CD4-positive, alpha-beta T cell treated with Interleukin-10 for 1 hour (primary cell): Measurements from ENCODE around the gene MVB12B.
"Not testable (repeated sequence)": the region's sequence is repeated elsewhere in the genome, so short reads cannot be mapped to it uniquely, and the experiment has no call there.

ENCODE experiments used
- DNase-seq: peaks from one replicate; pipeline ENCODE4 v3.0.0-alpha.2; 2020

Gene MVB12B

DNA sequence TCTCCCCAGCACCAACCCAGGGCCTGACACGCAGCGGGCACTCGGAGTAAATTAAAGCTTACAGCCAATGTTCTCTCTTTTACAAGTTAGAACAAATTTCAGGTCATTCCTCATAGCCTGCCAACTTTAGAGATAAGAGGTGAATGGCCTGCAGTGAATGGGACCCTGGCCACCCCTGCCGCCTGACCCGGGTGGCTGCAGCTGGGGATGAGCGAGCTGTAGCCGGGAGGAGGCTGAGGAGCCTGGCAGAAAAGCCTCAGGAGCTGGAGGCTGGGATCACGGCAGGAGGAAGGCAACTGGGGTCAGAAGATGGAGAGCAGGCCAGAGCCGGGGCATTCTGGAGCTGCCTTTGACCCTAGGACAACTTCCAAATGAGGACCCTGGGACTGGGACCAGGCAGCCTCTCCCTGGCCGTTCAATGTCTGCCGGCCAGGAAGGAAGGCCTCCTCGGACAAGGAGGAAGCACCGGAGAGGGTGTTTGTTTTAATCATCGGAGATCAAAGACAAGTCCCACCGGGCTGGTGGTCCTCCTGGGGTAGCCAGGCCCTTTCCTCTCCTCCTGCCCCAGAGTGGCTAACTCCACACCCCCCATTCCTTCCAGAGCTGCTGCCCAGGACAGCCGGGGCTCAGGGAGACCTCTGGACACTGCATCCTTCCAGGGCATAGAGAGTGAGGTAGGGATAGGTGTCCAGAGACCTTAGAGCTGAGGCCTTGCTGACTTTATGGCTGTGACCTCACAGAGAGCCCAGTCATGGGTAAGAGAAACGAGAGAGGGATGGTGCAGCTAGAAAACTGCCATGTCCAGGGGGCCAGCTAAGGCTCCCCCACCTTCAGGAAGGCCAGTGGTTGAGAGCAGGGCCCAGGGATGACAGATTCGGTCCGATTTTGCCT is 199.8 kb downstream of the MVB12B start:
- no peak for DNase-seq

DNA sequence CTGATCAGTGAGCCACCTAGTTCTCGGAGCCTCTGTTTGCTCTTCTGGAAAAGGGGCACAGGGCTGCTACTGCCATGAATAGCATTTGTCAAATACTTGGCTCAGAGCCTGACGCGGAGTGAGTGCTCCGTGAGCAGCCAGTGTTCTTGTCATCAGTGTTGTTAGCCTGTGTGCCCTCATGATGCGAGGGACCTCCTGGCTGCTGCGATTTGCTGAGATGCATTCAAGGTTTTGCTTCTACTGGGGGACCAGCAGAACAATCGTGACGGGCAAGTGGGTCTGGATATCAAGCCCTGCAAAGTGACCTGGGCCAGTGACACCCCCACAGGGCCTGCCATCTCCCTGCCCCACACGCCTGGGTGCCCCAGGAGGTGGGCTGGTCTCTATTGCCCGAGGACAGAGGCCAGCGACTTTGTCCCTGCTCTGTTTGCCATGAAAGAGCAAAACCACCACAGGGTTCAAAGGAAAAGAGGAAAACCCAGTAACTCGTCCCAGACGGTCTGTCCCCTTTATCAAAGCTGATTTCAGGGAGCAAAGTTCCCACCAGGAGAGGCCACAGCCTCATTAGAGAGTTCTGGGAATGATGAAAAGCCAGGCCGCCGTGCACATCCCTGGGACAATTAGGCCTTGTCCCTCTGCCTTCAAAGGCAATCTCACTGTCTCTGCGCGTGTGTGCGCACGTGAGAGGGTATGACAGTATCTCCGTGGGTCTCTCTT is 200.6 kb downstream of the MVB12B start:
- DNase-seq = no peak

DNA sequence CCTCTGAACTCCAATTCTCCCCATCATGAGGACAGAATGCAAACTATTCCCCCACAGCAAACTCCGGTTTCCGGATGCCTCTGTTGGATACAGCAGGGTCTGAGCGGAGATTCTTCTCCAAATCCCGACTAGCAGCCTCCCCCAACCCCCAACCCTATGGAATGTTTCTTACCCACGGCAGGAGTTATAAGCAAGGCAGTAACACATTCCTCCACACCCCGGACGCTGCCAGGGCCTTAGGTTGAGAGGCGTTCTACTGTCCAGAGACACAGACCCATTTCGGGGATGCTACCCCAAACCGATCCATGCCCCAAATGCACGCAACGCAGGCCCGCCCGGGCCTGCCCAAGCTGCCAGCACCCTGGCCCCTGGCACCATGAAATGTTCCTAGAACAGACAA is 201.5 kb downstream of the MVB12B start:
- no peak for DNase-seq

DNA sequence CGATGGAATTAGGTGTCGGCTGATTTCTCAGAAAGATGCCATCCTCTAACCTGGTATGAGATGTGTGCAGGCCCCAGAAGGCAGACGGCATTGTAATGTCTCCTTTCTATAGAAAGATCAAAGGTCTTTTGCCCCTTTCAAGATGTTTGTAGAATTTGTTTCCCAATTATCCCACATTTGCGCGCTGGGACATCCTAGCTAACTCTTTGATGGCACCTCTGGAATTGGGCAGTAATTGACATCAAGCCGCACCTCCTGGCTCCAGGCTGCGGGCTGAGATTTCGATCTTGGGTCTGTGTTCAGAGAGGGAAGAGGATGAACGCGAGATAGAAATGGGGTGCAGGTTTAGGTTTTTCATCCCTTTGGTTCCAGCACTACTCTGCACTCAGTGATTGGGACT is 202.3 kb downstream of the MVB12B start:
- DNase-seq = no peak

DNA sequence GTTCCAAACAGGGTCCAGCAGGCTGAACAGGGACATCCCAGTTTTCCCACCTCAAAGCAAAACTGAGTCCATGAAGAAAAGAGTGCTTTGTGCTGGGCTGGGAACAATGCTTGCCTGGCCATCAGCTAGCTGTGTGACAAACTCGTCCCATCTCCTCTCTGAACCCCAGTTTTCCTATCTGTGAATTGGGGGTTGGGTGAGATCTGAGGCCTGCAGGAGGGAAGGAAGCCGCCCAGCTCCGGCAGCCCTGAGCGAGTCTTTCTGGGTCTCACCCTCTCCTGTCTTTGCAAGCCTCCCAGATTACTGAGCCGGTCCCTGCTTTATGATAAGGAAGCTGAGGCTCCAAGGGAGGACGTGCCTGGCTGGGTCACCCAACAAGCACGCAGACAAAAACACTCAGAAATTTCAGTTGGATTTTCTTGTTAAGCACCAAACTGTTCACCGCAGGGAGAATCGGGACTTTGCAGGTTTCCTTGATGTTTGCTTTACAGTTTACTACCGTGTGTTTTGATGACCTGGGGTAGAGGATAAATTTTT is 204.5 kb downstream of the MVB12B start:
- DNase-seq = no peak

DNA sequence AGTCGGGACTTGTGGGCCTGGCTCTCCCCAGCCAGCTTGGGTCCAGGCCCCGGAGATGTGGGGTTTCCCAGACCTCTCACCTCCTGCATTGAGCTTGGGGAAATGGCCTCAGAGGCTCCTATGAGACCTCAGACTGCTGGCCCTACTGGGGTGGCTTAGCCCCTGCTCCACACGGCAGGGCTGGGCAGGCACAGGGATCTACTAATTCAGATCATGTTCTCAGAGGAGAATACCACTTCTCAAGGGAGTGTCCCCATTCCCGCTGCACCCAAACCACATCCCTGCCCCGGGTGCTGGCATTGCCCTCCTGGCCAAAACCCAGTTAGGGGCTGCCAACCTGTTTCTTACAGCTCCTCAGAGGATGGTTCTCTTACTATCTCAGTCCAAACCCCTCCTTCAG is 205.0 kb downstream of the MVB12B start:
- no peak for DNase-seq

DNA sequence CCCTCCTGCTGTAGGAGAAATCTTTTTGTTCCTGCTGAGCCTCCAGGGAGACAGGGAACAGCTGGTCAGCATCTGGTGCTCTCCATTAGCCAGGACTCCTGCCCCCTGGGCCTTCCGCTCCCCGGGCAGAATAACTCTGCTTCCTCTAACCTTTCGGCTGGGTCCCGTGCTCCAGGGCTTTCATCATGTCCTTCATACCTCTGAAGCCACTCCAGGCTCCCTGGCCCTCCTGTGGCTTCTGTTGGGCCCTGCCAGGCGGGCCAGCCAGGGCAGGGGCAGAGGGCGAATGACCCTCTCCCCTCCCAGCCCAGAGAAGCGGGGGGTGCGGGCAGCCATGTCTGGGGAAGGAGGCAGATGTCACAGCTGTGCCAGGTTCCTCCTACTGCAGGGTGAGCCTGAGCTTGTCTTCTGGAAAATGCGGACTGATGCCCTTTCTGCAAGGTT is 205.4 kb downstream of the MVB12B start:
- no peak for DNase-seq

DNA sequence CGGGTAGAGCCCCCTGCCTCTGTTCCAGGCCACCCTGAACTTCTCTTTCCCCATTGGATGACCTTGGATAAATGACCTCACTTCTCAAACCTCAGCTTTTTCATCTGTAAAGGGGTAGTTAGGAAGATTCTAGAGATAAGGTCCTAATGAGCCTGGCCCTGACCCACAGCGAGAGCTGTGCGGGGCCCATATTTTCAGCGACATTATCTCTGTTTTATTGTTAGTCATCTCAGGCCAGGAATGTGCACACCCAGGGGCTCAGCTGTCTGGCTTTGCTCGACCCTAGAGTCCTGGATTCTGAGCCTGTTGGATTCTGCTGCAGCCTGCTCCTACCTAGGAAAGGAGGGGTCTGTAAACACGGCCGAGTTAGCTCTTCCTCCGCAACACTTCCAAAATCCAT is 205.9 kb downstream of the MVB12B start:
- DNase-seq = no peak

DNA sequence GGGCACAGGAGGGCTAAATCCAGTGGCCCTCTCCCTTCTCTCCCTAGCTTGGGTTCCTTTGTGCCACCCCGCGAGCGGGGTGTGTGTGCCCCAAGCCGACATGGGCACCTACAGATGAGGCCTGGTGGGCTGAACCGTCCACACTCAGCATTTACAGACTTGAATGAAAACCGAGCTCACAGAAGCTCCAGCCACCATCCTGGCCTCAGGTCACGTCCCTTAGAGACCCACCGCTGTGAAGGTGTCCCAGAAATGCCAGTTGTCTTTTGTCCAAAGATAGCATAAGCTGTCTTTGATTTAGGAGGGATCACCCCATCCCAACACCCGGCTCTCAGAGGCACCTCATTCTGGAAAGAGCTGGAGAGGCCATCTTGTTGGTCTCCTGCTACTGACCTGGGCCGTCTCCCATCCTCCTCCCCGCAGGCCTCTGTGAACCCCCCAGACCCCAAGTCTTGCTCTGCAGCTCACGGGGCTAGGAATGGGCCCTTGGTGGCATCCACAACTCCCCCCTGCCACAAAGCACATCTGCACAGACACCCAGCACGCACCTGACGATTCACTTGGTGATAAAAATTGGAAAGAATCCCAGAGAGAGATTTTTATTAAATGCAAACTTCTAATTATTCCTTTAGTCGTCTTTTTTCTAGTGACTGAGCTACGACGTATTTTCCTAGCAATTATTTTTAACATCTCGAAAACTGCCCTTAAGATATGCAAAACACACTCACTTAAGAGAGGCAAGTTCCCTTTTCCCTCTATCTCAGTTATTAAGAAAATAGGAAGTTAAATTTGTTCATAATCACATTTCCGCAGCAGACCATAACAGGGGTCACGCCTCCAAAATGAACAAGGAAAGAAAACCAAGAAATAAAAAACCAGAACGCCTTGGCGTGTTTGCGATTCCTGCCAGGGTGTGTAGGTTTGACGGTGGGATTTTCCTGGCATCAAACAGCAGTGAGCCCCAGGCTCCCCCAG is 206.6 kb downstream of the MVB12B start:
- no peak for DNase-seq

DNA sequence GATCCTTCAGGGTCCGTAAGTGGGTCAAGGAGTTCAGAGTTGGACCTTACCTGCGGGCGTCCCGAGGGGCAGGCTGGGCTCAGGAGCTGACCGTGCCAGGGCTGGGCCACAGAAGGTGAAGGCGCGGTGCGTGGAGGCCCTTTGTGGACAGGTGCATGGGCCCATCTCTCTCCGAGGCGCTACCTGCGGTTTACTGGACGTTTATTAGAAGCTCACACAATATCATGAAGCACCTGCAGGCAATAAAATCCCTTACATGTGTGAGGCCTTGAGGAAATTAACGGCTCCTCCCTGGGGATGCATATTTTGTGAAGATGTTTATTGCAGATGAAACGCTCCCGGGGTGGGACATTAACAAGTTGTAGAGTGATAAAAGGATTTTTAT is 207.3 kb downstream of the MVB12B start:
- no peak for DNase-seq

DNA sequence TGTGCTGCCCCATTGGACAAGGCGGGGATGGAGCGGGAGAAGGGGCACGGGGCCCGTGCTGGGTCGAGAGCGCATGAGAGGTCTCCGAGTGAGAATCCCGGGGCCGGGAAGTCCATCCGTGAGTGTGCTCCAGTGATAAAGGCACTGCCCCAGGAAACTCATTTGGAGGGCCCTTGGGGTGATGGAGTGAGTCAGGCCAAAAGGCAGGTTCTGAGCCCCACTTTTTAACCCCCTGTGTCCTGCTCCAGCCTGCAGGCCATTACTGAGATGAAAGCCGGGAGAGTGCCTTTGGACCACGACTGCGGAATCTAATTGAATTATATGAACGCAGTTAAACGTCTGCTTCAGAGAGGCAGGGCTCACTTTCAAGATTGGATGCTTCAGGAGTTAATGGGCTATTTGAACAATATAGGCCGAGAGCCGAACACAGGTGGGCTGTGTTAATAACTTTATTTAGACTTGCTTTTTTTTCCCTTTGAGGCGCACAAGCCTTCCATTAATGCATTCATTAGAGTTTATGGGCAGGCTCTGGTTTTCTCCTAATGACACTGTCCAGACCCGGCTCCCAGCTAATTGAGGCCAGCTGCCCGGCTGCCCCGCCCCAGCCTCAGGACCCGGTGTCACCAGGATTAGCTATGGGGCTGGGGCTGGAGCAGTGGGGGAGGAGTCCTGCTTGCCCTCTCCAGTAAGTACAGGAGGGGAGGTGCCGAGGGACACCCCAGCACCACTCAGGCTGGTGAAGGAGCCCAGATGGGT is 208.0 kb downstream of the MVB12B start:
- DNase-seq = no peak

DNA sequence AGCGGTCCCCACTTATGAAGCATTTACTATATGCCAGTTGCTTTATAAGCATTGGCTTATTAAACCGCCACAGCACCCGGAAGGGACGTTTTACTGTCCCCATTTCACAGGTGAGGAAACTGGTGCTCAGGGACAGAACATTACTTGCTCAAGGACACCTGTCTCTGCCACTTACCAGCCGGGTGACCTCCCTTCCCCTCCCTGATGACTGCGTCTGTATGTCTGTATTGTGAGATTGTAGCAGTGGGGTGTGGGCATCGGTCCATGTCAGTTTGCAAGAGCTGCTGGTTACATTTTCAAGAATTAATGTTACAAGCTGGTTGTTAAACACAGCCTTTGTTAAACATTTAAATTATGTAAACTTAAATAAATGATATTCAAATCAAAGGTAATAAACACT is 209.5 kb downstream of the MVB12B start:
- DNase-seq = no peak

DNA sequence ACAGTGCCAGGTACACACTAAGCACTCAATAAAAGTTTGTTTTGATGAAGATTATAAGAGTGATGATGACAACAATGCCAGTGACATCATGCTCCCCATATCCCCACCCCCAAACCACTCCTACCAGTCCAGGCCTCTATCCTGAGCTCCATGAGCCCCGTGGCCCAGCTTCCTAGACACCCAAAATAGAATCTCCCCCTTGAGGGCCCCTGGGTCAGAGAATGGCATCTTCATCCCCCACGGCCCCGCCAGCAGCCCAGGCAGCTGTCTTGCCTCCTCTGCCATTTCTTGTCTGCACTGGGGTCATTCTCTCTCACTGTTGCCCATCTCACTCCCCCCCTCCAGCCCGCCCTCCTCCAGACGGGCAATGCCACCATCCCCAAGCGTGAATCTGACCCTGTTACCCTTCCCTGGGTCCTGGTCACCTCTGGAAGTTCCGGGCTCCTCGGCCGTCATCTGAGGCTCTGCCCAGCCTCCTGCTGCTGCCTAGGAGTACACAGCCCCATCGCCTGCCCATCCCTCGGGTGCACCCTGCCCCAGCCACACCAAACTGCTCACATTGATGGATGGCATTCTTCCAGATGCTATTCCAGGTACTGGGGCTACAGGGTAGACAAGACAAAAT is 210.3 kb downstream of the MVB12B start:
- DNase-seq = no peak

DNA sequence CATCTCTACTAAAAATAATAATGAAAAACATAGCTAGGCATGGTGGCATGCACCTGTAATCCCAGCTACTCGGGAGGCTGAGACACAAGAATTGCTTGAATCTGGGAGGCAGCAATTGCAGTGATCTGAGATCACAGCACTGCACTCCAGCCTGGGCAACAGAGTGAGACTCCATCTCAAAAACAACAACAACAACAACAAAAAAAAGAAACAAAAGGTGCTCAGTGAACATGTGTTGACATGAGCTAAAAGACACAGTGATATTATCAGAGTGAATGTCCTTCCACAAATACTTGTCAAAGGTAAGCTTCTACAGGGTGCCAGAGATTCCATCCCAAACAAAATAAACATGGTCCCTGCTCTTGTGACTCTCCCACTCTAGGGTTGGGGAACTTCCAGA is 211.9 kb downstream of the MVB12B start:
- DNase-seq = no peak

DNA sequence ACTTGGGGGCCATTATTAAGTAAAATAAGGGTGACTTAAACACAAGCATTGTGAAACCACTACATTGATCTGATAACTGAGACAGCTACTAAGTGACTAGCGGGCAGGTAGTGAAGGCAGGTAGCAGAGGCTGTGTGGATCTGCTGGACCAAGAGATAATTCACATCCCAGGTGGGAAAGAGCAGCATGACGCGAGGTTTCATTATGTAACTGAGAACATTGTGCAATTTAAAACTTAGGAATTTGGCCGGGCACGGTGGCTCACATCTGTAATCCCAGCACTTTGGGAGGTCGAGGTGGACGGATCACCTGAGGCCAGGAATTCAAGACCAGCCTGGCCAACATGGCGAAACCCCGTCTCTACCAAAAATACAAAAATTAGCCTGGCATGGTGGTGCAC is 213.8 kb downstream of the MVB12B start:
- DNase-seq = not testable (repeated sequence)

DNA sequence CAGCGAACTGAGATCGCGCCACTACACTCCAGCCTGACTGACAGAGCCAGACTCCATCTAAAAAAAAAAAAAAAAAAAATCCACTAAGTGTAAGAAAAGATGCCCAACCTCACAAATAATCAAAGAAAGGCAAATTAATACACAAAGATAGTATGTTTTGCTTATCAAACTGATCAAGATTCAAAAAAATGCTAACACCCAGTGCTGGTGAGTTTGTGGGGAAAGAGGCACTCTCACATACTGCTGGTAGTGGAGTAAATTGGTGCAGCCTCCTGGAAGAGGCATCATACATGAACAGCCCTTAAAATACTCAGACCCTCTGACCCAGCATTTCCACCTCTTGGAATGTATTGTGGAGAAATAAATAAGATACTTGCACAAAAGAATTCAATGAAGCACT is 216.9 kb downstream of the MVB12B start:
- DNase-seq = no peak

DNA sequence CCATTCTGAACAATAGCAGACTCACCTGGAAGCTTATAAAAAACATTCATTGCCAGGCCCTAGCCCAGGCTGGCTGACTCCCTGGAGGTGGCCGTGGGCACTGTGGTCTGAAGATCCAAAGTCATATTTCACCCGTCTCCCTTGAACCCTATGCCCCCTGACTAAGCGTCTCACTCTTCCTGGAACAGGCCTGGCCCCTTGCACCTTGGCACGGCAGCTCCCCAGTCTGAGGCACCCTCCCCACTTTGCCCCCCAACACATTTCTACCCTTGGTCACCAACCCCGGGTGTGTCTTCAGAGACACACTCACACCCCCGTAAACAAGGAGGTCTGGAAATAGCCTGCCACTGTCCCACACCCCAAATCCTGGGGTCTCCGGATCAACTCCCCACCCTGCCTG is 218.5 kb downstream of the MVB12B start:
- no peak for DNase-seq

DNA sequence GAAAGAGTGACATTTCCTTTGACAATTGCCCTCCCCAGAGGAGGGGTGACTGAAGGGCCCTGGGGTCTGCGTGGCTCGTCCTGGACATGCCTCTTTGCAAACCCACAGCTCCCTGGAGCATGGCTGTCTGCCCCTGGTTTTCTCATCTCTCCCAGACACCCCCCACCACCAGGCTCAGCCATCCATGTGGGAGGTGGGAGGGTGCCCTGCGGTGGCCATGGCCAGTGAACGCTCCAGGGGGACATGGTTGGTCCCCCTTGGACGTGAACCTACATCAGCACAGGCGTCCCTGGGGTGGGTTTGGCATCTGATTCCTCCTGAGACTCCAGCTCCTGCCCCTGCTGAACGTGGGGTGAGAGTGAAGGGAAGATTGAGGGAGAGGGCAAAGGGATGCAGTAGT is 219.4 kb downstream of the MVB12B start:
- no peak for DNase-seq

DNA sequence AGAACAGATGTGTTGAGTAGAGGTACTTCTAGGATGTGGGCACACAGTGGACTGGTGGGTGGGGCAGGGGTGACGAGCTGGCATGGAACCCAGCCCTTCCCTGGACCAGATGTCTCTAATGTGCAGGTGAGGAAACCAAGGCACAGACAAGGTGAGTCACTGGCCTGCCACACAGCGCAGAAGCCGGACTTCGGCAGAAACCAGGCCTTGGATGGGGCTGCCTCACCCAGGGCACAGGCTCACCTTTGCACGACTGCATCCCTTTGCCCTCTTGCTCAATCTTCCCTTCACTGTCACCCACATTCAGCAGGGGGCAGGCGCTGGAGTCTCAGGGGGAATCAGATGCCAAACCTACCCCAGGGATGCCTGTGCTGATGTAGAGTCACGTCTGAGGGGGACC is 221.7 kb downstream of the MVB12B start:
- no peak for DNase-seq

DNA sequence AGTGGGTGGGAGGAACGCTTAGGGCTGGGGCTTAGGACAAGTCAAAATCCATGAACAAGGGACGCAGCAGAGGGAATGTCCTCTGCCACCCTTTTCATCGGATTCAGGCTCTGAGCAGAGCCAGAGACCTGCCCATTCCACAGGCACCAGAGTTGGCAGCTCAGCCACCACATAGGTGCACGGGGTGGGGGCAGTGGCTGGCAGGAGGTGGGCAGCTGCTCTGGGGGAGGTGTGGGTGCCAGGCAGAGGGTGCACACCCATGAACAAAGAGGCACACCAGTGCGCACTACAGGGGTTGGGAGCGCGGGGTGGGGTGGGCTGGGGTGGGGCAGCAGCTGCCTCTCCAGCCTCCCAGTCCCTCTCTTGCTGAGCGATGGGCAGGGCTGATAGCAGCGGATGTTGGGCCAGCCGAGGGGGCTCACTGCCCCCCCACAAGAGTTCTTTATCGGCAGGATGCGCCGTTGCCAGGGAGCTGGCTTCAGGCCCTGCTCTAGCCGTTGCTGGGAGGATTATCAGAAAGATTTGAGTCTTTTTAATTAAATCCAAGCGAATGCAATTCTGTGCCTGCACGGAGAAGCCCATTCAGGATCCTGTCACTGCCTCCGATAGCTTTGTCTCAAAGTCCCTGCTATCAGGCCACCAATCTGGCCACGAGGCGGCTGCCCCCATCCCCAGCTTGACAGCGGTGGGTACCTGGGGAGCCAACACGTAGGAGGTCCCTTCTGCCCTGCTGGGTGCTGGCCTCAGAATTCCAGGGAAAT is 222.8 kb downstream of the MVB12B start:
- no peak for DNase-seq

DNA sequence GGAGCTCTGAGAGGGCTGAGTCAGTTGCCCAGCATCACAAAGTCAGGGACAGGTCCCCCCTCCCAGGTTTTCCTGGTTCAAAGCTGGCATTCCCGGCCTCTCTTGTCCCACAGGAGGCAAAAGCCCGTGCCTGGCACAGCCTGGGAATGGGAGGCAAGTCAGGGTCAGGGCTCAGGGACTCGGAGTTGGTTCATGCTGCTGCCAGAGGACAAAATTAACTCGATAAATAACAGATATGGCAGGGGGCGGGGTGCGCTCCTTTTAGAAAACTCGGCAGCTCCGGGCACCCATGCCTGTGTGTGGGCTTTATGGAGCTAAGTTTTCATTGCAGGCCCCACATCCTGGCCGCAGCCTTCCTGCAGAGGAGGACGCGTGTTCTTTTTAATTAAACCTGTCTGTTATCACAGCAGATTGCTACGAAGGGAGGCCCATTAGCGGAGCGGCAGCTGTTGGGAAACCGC is 224.3 kb downstream of the MVB12B start:
- DNase-seq = no peak
